RWPE2 (cell line): Measurements from ENCODE around the gene ENTPD5.
"Not testable (repeated sequence)": the region's sequence is repeated elsewhere in the genome, so short reads cannot be mapped to it uniquely, and the experiment has no call there.

Experiments used
- ATAC-seq: fragments of 200-7000 bp; cut with Tn5 transposase; 3 replicates; pipeline ENCODE4 v1.9.1; 2021; ENCODE audit warnings: low read depth
- DNase-seq: peaks from one replicate; pipeline ENCODE4 v3.0.0-alpha.2; 2020; ENCODE audit warnings: low spot score
- H3K27ac ChIP-seq: fragments of 450-650 bp; 2 replicates; pipeline ENCODE4 v1.5.1; 2017; ENCODE audit warnings: mild to moderate bottlenecking; ENCODE audit not compliant: poor library complexity, severe bottlenecking
- H3K27me3 ChIP-seq: fragments of 250-450 bp; sonication (Bioruptor Pico); 2 replicates; pipeline ENCODE4 v1.5.1; 2021; ENCODE audit warnings: mild to moderate bottlenecking, moderate library complexity; ENCODE audit not compliant: insufficient read depth, poor library complexity, severe bottlenecking
- H3K36me3 ChIP-seq: fragments of 250-450 bp; sonication (Bioruptor Pico); 2 replicates; pipeline ENCODE4 v1.5.1; 2020; ENCODE audit warnings: low read depth, mild to moderate bottlenecking, moderate library complexity
- H3K4me1 ChIP-seq: fragments of 250-450 bp; sonication (Bioruptor Pico); 2 replicates; pipeline ENCODE4 v1.5.1; 2021; ENCODE audit warnings: mild to moderate bottlenecking, moderate library complexity; ENCODE audit not compliant: insufficient read depth, poor library complexity, severe bottlenecking
- H3K4me3 ChIP-seq: fragments of 250-450 bp; sonication (Bioruptor Pico); 2 replicates; pipeline ENCODE4 v1.5.1; 2021; ENCODE audit warnings: mild to moderate bottlenecking, moderate library complexity; ENCODE audit not compliant: severe bottlenecking
- H3K9me3 ChIP-seq: fragments of 250-450 bp; sonication (Bioruptor Pico); 2 replicates; pipeline ENCODE4 v1.5.1; 2021; ENCODE audit warnings: mild to moderate bottlenecking, moderate library complexity; ENCODE audit not compliant: severe bottlenecking
- TF ChIP-seq, protein P1 (sequence below): fragments of 450-650 bp; IDR thresholded peaks from one replicate; pipeline ENCODE4 v1.5.1; 2017; ENCODE audit warnings: mild to moderate bottlenecking, moderate library complexity; ENCODE audit not compliant: poor library complexity, severe bottlenecking

The ENTPD5 gene

DNA sequence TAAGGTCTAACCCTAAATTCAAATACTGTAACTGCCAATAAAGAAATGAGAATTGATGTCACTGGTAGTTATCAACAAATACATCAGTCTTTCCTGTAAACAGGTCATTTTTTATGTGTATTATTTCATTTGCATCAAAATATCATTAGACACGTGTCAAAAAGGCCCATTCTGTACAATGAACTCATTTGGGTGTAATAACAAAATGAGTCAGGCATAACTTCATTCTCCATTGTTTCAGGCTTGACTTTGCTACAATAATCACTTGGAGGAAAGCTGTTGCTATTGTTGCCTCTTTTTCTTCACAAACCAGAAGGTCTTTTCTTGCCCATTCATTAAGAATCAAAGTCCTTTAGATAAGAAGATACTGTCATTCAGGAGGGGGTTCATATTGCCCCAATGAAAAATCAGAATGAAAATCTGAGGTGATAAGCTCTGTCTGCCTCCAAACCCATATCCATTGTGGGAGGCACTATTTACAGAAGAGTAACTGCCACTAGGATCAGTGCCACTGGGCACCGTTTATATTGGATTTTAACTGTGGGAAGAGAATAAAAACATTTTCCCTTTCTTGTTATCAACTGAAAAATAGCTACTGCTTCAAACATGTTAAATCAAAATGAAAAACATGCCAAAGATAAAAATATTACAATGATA, 10.1 kb downstream of the ENTPD5 start:
- Histone ChIP-seq H3K27me3 (no peaks in the 10 kb centered on the region), H3K4me1 (no peaks in the 10 kb centered on the region), H3K9me3 (no peaks in the 10 kb centered on the region), H3K36me3 (peaks cover 64% of the 10 kb centered on the region), H3K27ac (no peak overlapping the region), H3K4me3 (no peak overlapping the region)
- TF ChIP-seq, protein P1, sequence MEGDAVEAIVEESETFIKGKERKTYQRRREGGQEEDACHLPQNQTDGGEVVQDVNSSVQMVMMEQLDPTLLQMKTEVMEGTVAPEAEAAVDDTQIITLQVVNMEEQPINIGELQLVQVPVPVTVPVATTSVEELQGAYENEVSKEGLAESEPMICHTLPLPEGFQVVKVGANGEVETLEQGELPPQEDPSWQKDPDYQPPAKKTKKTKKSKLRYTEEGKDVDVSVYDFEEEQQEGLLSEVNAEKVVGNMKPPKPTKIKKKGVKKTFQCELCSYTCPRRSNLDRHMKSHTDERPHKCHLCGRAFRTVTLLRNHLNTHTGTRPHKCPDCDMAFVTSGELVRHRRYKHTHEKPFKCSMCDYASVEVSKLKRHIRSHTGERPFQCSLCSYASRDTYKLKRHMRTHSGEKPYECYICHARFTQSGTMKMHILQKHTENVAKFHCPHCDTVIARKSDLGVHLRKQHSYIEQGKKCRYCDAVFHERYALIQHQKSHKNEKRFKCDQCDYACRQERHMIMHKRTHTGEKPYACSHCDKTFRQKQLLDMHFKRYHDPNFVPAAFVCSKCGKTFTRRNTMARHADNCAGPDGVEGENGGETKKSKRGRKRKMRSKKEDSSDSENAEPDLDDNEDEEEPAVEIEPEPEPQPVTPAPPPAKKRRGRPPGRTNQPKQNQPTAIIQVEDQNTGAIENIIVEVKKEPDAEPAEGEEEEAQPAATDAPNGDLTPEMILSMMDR = no peak
- DNase-seq (no peak), ATAC-seq (no peak)

DNA sequence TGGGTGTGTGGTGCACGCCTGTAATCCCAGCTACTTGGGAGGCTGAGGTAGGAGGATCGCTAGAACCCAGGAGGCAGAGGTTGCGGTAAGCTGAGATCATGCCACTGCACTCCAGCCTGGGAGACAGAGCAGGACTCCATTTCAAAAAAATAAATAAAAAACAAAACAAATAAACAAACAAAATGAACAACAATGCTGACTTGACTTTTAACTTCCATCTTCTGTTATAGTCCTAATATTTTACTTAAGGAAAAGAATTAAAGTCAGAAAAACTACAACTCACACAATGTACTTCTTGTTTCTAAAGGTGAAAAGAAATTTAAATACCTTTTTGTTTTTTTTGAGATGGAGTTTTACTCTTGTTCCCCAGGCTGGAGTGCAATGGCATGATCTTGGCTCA, 13.4 kb downstream of the ENTPD5 start:
- not testable (repeated sequence) for H3K4me1 ChIP-seq, H3K4me3 ChIP-seq, H3K27me3 ChIP-seq, ATAC-seq, DNase-seq, H3K27ac ChIP-seq, H3K9me3 ChIP-seq
- peaks cover 32% of the 10 kb centered on the region for H3K36me3 ChIP-seq

DNA sequence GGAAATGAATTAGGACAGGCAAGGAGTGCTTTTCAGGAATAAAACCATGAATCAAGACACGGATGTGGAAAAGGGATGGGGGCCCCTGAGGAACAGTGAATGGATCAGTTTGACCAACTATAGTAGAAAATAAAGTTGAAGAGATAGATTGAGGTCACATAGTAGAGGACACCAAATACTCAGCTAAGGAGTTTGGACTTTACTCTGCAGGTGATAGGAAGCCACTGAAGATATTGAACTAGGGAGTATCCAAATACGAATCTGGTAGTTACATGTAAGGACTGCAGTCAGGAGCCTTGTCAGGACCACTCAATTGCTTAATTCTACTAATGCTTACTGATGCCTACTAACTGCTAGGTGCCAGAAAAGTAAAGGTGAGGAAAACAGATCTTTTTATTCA, 20.4 kb downstream of the ENTPD5 start:
- H3K4me1 ChIP-seq = no peaks in the 10 kb centered on the region
- H3K4me3 ChIP-seq = no peak overlapping the region
- H3K36me3 ChIP-seq = peaks cover 6% of the 10 kb centered on the region
- no peaks in the 10 kb centered on the region for H3K27me3 ChIP-seq
- H3K27ac ChIP-seq = no peak overlapping the region
- no peak for DNase-seq
- TF ChIP-seq, protein P1 = no peak
- H3K9me3 ChIP-seq = no peaks in the 10 kb centered on the region
- ATAC-seq = no peak

DNA sequence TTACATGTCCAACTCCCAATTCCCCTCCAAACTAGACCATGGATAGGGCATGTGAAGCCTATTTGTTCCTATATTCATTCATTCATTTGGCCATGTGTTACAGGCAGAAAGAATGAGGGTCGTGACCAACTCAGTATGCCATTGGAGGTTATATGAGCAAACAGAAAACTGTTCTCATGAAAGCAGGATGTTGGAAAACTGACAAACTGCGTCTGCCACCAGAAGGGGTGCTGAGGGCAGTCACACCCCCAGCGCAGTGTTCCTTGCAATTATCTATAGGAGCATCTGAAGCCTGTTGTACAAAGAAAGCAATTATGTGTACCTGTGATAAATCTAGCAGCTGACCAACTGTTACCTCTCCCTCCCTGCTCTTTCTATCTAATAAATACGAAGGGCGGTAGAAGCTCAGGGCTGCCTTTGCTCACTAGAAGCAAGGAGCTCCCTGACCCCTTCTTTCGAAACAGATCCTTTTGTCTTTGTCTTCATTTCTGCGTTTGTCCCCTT, 21.1 kb downstream of the ENTPD5 start:
- DNase-seq = no peak
- no peak overlapping the region for H3K4me3 ChIP-seq
- peaks cover 6% of the 10 kb centered on the region for H3K36me3 ChIP-seq
- TF ChIP-seq, protein P1 = no peak
- no peaks in the 10 kb centered on the region for H3K9me3 ChIP-seq
- no peaks in the 10 kb centered on the region for H3K4me1 ChIP-seq
- no peak for ATAC-seq
- no peak overlapping the region for H3K27ac ChIP-seq
- no peaks in the 10 kb centered on the region for H3K27me3 ChIP-seq

DNA sequence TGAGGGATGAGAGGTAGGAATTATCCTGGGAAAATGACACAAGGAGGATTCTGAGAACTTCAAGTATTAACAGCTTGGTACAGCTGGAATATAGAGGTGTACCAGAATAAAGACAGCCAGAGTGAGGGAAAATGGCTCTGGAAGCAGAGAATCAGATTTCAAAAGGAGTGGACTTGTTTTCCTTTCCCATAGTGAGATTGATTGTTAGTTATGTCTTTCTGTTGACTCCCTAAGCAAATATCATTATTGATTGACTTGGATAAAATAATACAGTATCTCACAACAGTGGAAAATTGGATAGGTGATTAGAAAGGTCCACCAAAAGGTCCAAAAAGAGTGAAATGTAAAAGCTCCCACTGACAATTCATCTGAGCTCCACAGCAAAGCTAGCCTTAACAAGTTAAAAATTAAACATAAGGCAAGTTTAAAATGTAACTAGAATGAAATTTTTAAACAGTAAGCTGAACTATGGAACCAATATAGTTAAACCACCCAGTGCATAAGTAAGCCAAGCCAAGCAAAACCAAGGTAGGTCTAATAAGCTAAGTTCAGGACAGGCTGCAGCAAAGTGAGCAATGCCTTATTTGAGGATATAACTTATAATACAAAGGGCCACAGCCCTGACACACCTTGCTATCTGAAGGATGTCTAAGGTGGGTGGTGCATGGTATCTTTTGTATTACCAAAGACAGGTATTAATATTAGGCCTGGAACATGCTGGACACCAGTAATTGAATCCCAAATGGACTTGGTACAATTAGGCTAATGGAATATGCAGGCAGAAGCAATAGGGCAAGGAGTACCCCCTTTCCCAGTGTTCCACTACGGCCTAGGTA, 21.8 kb downstream of the ENTPD5 start:
- no peak overlapping the region for H3K4me3 ChIP-seq
- H3K9me3 ChIP-seq = no peaks in the 10 kb centered on the region
- no peak for ATAC-seq
- H3K27me3 ChIP-seq = no peaks in the 10 kb centered on the region
- H3K36me3 ChIP-seq = peaks cover 6% of the 10 kb centered on the region
- no peak overlapping the region for H3K27ac ChIP-seq
- no peaks in the 10 kb centered on the region for H3K4me1 ChIP-seq
- DNase-seq = no peak
- TF ChIP-seq, protein P1 = no peak
